ENCODE results near the gene CUL5. TPM values are rescaled to one million over a fixed set of nuclear protein-coding genes. Genes with fewer than 3 reads are reported as not detected.
"Not testable (repeated sequence)": the region's sequence is repeated elsewhere in the genome, so short reads cannot be mapped to it uniquely, and the experiment has no call there.

CUL5 gene
- total RNA-seq, 1 experiment from 2014 or later, result 34.3 TPM

GRCh38 chr11:108117746-108118371 is 109.2 kb downstream of the CUL5 start:
- no peak overlapping the region for H3K4me2 ChIP-seq
- no peaks in the 10 kb centered on the region for H3K9me2 ChIP-seq (ENCODE audit: insufficient read depth)
- ChIA-PET CTCF (no interaction called here), POLR2A (ENCODE audit: unreplicated experiment) (interaction anchor here (0.5 kb wide), 1 partner anchor 377 kb away, joined by 6 read pairs; no protein-coding TSS in a partner anchor)
- intact Hi-C loops (cut with micrococcal nuclease; ENCODE audit: unreplicated experiment), result loop anchor here (5.0 kb wide), 1 partner anchor 556 kb away; no protein-coding TSS in a partner anchor
- no peaks in the 10 kb centered on the region for H4K20me1 ChIP-seq (ENCODE audit: insufficient read depth)
- H3K27me3 ChIP-seq (ENCODE audit: insufficient read depth, low read depth), result no peaks in the 10 kb centered on the region
- H3K79me2 ChIP-seq (ENCODE audit: low read depth), result peaks cover 11% of the 10 kb centered on the region; the same call in 1 of the 2 replicates
- BruUV-seq (replicated peaks), result no TSS peak
- H3K4me3 ChIP-seq, result no peak overlapping the region
- peak; percentile 83 for TF ChIP-seq CTCF (conservative IDR thresholded peaks at IDR 0.05)
- TF ChIP-seq EZH2 (IDR thresholded peaks at IDR 0.05; ENCODE audit: low read depth), result no peak
- no peaks in the 10 kb centered on the region for H3K36me3 ChIP-seq (ENCODE audit: low read depth)
- no peak overlapping the region for H2AFZ ChIP-seq
- H3K27ac ChIP-seq, result no peak overlapping the region
- H3F3A ChIP-seq (ENCODE audit: insufficient read depth, low read depth), result no peaks in the 10 kb centered on the region
- no peaks in the 10 kb centered on the region for H3K9me3 ChIP-seq (ENCODE audit: insufficient read depth, low read depth)
- peaks cover 7% of the 10 kb centered on the region for H3K4me1 ChIP-seq (replicated peaks; ENCODE audit: insufficient read depth)
- DNase-seq, result peak in 1 of 2 experiments; percentile 65

GRCh38 chr11:108120936-108121273 is 112.2 kb downstream of the CUL5 start:
- CTCF ChIA-PET, result not testable (repeated sequence)

GRCh38 chr11:108121274-108122155 is 112.8 kb downstream of the CUL5 start, which contains the start of gene ACAT1:
TSS of gene ACAT1 (plus strand) at chr11:108121567. CDS start at chr11:108121607, 40 bp downstream.
- peak; percentile 88 to 94 for DNase-seq
- TF ChIP-seq EZH2 (IDR thresholded peaks at IDR 0.05; ENCODE audit: low read depth) (no peak), CTCF (conservative IDR thresholded peaks at IDR 0.05) (peak; percentile 62)
- no peaks in the 10 kb centered on the region for H3F3A ChIP-seq (ENCODE audit: insufficient read depth, low read depth)
- no peaks in the 10 kb centered on the region for H3K9me2 ChIP-seq (ENCODE audit: insufficient read depth)
- peak within 1 kb of the TSS; percentile 99 for H2AFZ ChIP-seq
- H3K4me2 ChIP-seq, result peak within 1 kb of the TSS; percentile 93
- no TSS peak for BruUV-seq (replicated peaks)
- no peaks in the 10 kb centered on the region for H3K36me3 ChIP-seq (ENCODE audit: low read depth)
- peaks cover 19% of the 10 kb centered on the region; the same call in 1 of the 2 replicates for H3K79me2 ChIP-seq (ENCODE audit: low read depth)
- H4K20me1 ChIP-seq (ENCODE audit: insufficient read depth), result no peaks in the 10 kb centered on the region
- H3K9me3 ChIP-seq (ENCODE audit: insufficient read depth, low read depth), result no peaks in the 10 kb centered on the region
- intact Hi-C loops (cut with micrococcal nuclease; ENCODE audit: unreplicated experiment), result loop anchor here (2.0 to 5.0 kb wide), 3 partner anchors 101 to 533 kb away; partner anchors contain the start of genes ATM, EXPH5 and NPAT
- no peaks in the 10 kb centered on the region for H3K27me3 ChIP-seq (ENCODE audit: insufficient read depth, low read depth)
- ChIA-PET CTCF (no interaction called here), POLR2A (ENCODE audit: unreplicated experiment) (no interaction called here)
- H3K27ac ChIP-seq, result no peak within 1 kb of the TSS
- H3K4me3 ChIP-seq, result peak within 1 kb of the TSS; percentile 92
- peaks cover 12% of the 10 kb centered on the region for H3K4me1 ChIP-seq (replicated peaks; ENCODE audit: insufficient read depth)

More at GRCh38 chr11:108120936-108121273, 112.2 kb downstream of the CUL5 start:
- H3K27me3 ChIP-seq (ENCODE audit: insufficient read depth, low read depth); POLR2A ChIA-PET (ENCODE audit: unreplicated experiment); H3K27ac ChIP-seq; H3F3A ChIP-seq (ENCODE audit: insufficient read depth, low read depth); H4K20me1 ChIP-seq (ENCODE audit: insufficient read depth); DNase-seq; H3K9me2 ChIP-seq (ENCODE audit: insufficient read depth); H3K36me3 ChIP-seq (ENCODE audit: low read depth); BruUV-seq (replicated peaks); H3K9me3 ChIP-seq (ENCODE audit: insufficient read depth, low read depth): not testable (repeated sequence)
- H3K4me2 ChIP-seq, result peak overlapping the region; percentile 93
- peak overlapping the region; percentile 92 for H3K4me3 ChIP-seq
- H3K4me1 ChIP-seq (replicated peaks; ENCODE audit: insufficient read depth), result peaks cover 12% of the 10 kb centered on the region
- intact Hi-C loops (cut with micrococcal nuclease; ENCODE audit: unreplicated experiment), result loop anchor here (2.0 to 5.0 kb wide), 3 partner anchors 102 to 534 kb away; partner anchors contain the start of genes ATM, EXPH5 and NPAT
- H2AFZ ChIP-seq, result peak overlapping the region; percentile 99
- H3K79me2 ChIP-seq (ENCODE audit: low read depth), result peaks cover 19% of the 10 kb centered on the region; the same call in 1 of the 2 replicates
